GM03348 (cell line): ENCODE results near the gene CYSLTR1.
"Not testable (repeated sequence)": the region's sequence is repeated elsewhere in the genome, so short reads cannot be mapped to it uniquely, and the experiment has no call there.

ENCODE experiments used
- DNase-seq: peaks from one replicate; pipeline ENCODE4 v3.0.0; 2012; ENCODE audit warnings: low spot score

CYSLTR1 gene, protein sequence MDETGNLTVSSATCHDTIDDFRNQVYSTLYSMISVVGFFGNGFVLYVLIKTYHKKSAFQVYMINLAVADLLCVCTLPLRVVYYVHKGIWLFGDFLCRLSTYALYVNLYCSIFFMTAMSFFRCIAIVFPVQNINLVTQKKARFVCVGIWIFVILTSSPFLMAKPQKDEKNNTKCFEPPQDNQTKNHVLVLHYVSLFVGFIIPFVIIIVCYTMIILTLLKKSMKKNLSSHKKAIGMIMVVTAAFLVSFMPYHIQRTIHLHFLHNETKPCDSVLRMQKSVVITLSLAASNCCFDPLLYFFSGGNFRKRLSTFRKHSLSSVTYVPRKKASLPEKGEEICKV

GRCh38 chrX:78327370-78328086 lies at the start of gene CYSLTR1:
TSS of gene CYSLTR1 (minus strand) at chrX:78327611. CDS start at chrX:78273746, 53,865 bp downstream.
- no peak for DNase-seq

DNA sequence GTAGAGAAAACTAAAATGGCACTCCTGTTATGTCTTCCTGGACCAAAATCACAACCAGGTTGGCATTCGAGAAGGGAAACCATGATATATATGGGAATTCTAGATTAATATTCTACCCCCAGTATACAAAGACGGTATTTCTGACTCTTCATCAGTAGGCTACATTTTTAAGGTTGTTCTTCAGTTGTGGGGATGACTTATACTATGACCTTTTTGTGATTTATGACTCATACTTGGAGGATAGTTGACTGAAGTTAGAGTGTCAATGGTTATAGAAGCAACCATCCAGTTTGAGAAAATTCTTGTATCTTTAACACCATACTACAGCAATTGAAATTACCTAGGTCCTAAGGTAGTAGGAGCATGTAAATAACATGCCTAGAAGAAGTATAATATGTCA lies 49.8 kb upstream of the CYSLTR1 start:
- DNase-seq = no peak

- no peak for DNase-seq
These were observed 48.5 kb upstream of the CYSLTR1 start for GRCh38 chrX:78375894-78376293.

- no peak for DNase-seq
These were observed 39.2 kb upstream of the CYSLTR1 start for GRCh38 chrX:78366576-78366975.

GRCh38 chrX:78357342-78358055 lies 30.1 kb upstream of the CYSLTR1 start:
- no peak for DNase-seq

DNA sequence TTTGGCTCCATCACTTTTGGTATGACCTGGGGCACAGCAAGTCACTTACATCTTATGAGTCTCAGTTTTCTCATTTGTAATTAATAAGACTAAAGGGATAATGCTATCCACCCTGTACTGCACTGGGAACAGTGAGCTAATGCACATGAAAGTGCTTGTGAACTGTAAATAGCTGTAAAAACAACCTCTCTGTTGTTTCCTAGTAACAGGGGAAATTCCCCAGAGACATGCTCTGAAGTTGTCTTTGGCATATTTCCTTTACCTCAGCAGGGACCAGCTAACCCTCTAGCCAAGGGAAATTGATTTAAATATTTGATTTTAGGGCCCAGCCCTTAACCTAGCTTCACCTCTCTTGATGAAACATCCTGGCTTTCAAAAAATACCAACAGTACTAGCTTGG lies 6.1 kb upstream of the CYSLTR1 start:
- DNase-seq = no peak

DNA sequence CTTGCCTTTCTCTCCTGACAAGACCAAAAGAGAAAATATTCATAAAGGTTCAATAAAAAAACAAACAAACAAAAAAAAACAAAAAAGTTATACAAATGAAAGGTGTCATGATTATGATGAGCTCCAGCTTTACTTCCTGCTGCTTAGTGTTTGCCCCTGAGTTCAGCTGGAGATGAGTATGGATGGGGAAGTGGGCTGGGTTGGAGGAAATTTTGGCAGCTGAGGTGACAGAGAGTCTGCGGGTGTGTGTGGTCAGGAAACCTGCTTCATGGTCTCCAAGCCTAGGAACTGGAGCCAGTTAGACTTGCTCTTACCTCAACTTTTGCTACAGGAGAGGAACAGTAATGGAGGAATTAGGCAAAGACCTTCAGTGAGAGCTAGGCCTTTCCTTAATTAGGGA lies 4.3 kb upstream of the CYSLTR1 start:
- DNase-seq = no peak

DNA sequence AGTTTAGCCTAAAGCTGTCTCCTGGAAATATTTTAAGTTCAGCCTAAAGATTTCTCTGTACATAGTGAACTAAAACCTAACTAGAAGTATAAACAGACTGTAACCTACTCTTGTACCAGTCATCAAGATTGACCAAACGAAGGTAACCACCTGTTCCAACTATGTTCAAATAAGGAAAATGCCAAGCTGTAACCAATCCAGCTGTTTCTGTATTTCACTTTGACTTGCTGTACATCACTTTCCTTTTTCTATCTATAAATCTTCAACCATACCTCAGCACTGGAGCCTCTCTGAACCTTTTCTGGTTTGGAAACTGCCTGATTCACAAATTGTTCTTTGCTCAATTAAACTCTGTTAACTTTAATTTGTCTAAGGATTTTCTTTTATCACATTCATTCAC lies 3.1 kb upstream of the CYSLTR1 start:
- DNase-seq = no peak

DNA sequence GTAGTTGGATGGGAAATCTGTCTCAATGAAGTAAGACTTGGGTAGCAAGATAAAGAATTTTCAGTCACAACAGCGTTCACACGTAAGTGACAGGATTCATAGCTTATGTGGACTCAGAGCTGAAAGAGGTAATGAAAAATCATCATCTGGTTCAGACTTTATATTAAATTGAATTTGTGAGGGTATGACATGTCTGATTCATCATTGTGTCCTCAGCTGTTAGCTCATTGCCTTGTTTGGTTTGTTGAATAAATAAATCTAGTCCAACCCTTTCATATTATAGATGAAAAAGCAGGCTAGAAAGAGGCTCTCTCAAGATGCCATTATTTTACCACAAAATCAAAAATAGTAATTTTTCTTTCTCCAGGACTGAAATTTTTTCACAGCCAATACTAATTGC lies 2.7 kb upstream of the CYSLTR1 start:
- DNase-seq = no peak

- no peak for DNase-seq
These were observed 2.1 kb upstream of the CYSLTR1 start for GRCh38 chrX:78329486-78329885.

DNA sequence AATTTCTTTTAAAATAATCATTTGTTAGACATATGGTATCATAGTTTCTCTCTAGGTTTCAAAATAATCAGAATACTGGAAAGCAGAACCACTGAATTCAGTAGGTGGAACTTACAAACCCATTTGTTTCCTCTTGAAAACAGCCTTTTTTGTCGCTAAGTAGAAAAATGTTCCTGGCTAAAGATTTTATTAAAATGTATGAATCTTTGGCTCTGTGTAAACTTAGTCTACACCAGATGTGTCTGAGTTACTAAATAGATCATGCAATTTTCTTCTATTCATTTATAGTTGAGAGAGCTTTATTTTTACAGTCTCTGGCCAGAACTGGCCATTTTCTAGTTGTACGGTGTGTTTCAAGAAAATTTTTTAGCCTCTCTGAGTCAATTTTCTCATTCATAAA lies 1.0 kb downstream of the CYSLTR1 start:
- no peak for DNase-seq

DNA sequence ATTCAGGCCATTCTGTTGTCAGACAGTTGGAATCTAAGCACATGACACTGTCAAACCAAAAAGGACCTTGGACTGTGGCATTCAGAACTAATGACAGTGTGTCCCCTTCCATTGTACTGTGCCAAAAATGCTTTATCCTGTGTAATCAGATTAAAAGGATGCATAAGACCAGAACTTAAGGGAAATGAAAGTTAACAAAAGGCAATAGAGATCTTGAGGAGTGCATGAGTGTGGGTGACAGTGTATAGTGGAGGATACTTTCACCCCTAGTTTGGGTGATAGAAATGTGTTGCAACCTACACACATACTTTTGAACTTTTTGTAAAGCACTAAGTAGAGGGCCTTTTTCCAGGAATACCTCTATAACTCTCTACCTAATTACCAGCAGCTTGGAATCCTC lies 4.5 kb downstream of the CYSLTR1 start:
- DNase-seq = no peak

GRCh38 chrX:78321809-78322208 lies 5.6 kb downstream of the CYSLTR1 start:
- DNase-seq = no peak

DNA sequence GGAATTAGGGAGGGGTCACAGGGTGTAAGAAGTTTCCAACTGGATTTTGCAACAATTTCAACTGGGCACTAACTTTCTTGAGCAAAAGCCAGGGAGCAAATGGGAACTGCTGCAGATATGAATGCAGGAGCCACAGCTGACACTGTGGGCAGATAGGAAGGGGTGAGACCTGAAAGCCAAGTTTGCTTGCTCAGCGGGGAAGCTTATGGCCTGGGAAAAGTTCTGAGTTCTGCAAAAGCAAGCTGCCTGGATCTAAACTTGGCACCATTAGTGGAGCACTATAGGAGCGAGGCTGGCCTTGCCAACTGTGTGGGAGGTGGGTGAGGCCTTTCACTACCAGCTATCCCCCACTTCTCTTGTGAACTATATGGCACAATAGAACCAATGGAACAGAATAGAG lies 11.1 kb downstream of the CYSLTR1 start:
- no peak for DNase-seq

GRCh38 chrX:78315745-78316144 lies 11.7 kb downstream of the CYSLTR1 start:
- no peak for DNase-seq

GRCh38 chrX:78314561-78314960 lies 12.8 kb downstream of the CYSLTR1 start:
- no peak for DNase-seq

DNA sequence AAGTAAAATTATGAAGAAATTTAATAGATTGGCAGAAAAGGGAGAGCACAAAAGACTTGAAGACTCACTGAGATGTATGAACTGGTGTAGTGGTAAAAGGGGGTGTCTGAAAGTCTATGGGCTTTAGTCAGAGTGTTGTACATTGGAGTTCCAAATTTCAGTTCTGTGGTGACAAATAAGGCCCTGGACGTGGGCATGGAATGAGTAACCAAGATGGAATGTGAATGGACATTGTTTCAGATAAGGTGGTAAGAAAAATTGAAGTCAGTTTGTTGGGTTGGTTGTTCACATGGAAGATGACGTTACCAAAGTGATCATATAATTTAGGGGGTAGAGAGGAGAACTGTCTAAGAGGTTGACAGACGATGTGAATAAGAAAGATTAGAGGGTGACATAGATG lies 13.9 kb downstream of the CYSLTR1 start:
- DNase-seq = no peak

- DNase-seq = no peak
These were observed 19.7 kb downstream of the CYSLTR1 start for GRCh38 chrX:78307665-78308064.

DNA sequence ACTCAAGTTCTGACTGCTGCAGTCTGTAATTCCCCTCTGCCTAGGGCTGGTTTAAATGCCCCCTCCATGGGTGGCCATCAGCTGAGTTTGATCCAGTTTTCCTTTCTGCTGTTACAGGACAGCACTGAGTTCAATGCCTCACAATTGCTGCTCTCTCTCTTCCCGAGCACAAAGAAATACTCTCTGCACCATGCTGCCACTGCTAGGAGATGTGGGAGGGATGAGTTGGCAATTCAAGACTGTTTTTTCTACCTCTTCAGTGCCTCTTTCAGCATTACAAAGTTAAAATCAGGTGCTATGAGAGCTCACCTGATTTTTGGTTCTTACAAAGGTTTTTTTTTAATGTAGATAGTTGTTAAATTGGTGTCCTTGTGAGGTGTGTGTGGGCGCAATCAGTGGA lies 24.3 kb downstream of the CYSLTR1 start:
- no peak for DNase-seq

GRCh38 chrX:78300933-78301332 lies 26.5 kb downstream of the CYSLTR1 start:
- DNase-seq = not testable (repeated sequence)

GRCh38 chrX:78283511-78283910 lies 43.9 kb downstream of the CYSLTR1 start:
- no peak for DNase-seq

DNA sequence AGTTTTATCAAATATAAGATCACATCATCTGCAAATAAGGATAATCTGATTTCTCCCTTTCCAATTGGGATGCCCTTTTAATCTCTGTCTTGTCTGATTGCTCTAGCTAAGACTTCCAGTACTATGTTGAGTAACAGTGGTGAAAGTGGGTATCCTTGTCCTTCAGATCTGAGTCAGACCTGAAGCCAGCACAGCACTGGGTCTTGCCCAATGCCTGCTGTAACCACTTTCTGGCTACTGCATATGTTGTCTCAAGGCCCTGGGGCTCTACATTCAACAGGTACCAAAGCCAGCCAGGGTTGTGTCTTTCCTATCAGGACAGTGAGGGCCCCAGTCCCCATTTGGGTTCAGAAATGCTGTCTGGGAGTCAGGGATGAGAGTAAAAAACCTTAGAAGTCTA lies 90.3 kb downstream of the CYSLTR1 start:
- no peak for DNase-seq

DNA sequence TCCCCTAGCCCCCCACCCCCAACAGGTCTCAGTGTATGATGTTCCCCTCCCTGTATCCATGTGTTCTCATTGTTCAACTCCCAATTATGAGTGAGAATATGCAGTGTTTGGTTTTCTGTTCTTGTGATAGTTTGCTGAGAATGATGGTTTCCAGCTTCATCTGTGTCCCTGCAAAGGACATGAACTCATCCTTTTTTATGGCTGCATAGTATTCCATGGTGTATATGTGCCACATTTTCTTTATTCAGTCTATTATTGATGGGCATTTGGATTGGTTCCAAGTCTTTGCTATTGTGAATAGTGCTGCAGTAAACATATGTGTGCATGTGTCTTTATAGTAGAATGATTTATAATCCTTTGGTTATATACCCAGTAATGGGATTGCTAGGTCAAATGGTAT lies 101.4 kb downstream of the CYSLTR1 start:
- DNase-seq = not testable (repeated sequence)
